Kidney epithelial cell (primary cell): ENCODE results near the gene CHRM3. TPM values are rescaled to one million over a fixed set of nuclear protein-coding genes. Genes with fewer than 3 reads are reported as not detected.

Experiments
- DNase-seq: peaks from one replicate; pipeline ENCODE4 v3.0.0-alpha.2; 2010; ENCODE audit warnings: low read depth
- H3K27me3 ChIP-seq: 2 replicates; pipeline ENCODE4 v1.6.0; 2011; ENCODE audit warnings: low read length; ENCODE audit not compliant: control insufficient read depth, insufficient read depth
- H3K36me3 ChIP-seq: 2 replicates; pipeline ENCODE4 v1.5.1; 2011; ENCODE audit warnings: low read length; ENCODE audit not compliant: control insufficient read depth, insufficient read depth
- H3K4me3 ChIP-seq: 2 replicates; pipeline ENCODE4 v1.5.1; 2011; ENCODE audit warnings: low read depth, mild to moderate bottlenecking, control low read depth, low read length
- CTCF ChIP-seq: IDR thresholded peaks from 2 replicates; pipeline ENCODE4 v1.5.1; 2011; ENCODE audit warnings: mild to moderate bottlenecking, moderate library complexity, low read length, control low read depth, inconsistent platforms; ENCODE audit not compliant: insufficient read depth, poor library complexity, severe bottlenecking
- total RNA-seq: library from RNA; depleted of rRNA; stranded (reverse); fragments of >200 nt; gene quantifications from 2 replicates; pipeline ENCODE4 v1.2.3, GENCODE V29; 2015

CHRM3 gene
- total RNA-seq, 1 donor from 2014 or later = 0.88 TPM

GRCh38 chr1:239417986-239418640 lies 31.7 kb downstream of the CHRM3 start:
- no peak overlapping the region for H3K4me3 ChIP-seq
- H3K36me3 ChIP-seq = no peaks in the 10 kb centered on the region
- no peak for DNase-seq
- TF ChIP-seq CTCF = no peak
- no peaks in the 10 kb centered on the region for H3K27me3 ChIP-seq

GRCh38 chr1:239418681-239419080 lies 32.3 kb downstream of the CHRM3 start:
- Histone ChIP-seq H3K4me3 (no peak overlapping the region), H3K27me3 (no peaks in the 10 kb centered on the region), H3K36me3 (no peaks in the 10 kb centered on the region)
- no peak for DNase-seq
- TF ChIP-seq CTCF = no peak

GRCh38 chr1:239421811-239422210 lies 35.4 kb downstream of the CHRM3 start:
- no peak for TF ChIP-seq CTCF
- H3K27me3 ChIP-seq = no peaks in the 10 kb centered on the region
- no peaks in the 10 kb centered on the region for H3K36me3 ChIP-seq
- DNase-seq = no peak
- no peak overlapping the region for H3K4me3 ChIP-seq

- TF ChIP-seq CTCF = no peak
- Histone ChIP-seq H3K27me3 (no peaks in the 10 kb centered on the region), H3K36me3 (no peaks in the 10 kb centered on the region), H3K4me3 (no peak overlapping the region)
- DNase-seq = no peak
These were observed 36.5 kb downstream of the CHRM3 start for GRCh38 chr1:239422818-239423217.

- no peak for DNase-seq
- Histone ChIP-seq H3K27me3 (no peaks in the 10 kb centered on the region), H3K4me3 (no peak overlapping the region), H3K36me3 (no peaks in the 10 kb centered on the region)
- no peak for TF ChIP-seq CTCF
These were observed 40.6 kb downstream of the CHRM3 start for GRCh38 chr1:239426821-239427475.

- TF ChIP-seq CTCF = no peak
- H3K36me3 ChIP-seq = no peaks in the 10 kb centered on the region
- no peak overlapping the region for H3K4me3 ChIP-seq
- no peak for DNase-seq
- no peaks in the 10 kb centered on the region for H3K27me3 ChIP-seq
These were observed 41.3 kb downstream of the CHRM3 start for GRCh38 chr1:239427712-239428111.
